SK-N-SH (cell line): Measurements from ENCODE around the gene MCTP2. TPM values are rescaled to one million over a fixed set of nuclear protein-coding genes. Genes with fewer than 3 reads are reported as not detected.

Experiments used
- CTCF ChIA-PET: fragments of 300-600, 350-600 bp; formaldehyde crosslinking; extraction: SDS; loops from one replicate; lab custom pipeline; 2021; lab: Yijun Ruan, JAX
- POLR2A ChIA-PET: fragments of 350-600 bp; sonication (Branson Sonifier 250); formaldehyde crosslinking; extraction: SDS; loops from one replicate; lab custom pipeline; 2020; ENCODE audit warnings: antibody characterized with exemption, inconsistent platforms; lab: Yijun Ruan, JAX
- DNase-seq: peaks from one replicate; pipeline ENCODE4 v3.0.0; 2012
- H2AFZ ChIP-seq: fragments of 200-600 bp; sonication (generic); 2 replicates; pipeline ENCODE4 v1.8.1; 2016; ENCODE audit warnings: antibody characterized with exemption, mild to moderate bottlenecking, low read depth
- H3F3A ChIP-seq: fragments of 200-600 bp; sonication (generic); replicated peaks from 2 replicates; pipeline ENCODE3; 2016; ENCODE audit warnings: antibody characterized with exemption, mild to moderate bottlenecking; ENCODE audit not compliant: insufficient read depth
- H3K27ac ChIP-seq, 2 experiments: fragments of 200-500 bp in 1 of 2; fragments of 200-600 bp in 1 of 2; sonication (Bioruptor generic) in 1 of 2; sonication (generic), shearing (Covaris generic) in 1 of 2; 2 replicates each; pipeline versions ENCODE4 v1.5.1 to v1.6.1; 2014 to 2016; ENCODE audit warnings: low read depth in 2 of 2, inconsistent platforms in 1 of 2, low read length in 1 of 2, mild to moderate bottlenecking in 1 of 2, mixed read lengths in 1 of 2
- H3K27me3 ChIP-seq: fragments of 200-600 bp; sonication (generic), shearing (Covaris generic); 2 replicates; pipeline ENCODE4 v1.6.1; 2016; ENCODE audit warnings: mixed run types; ENCODE audit not compliant: insufficient read depth
- H3K36me3 ChIP-seq, 2 experiments: fragments of 200-500 bp in 1 of 2; fragments of 200-600 bp in 1 of 2; sonication (Bioruptor generic) in 1 of 2; sonication (generic) in 1 of 2; replicated peaks in 1 of 2; 2 replicates each; pipeline versions ENCODE3 to v1.5.1; 2014 to 2016; ENCODE audit warnings: low read length in 1 of 2, mild to moderate bottlenecking in 1 of 2; ENCODE audit not compliant: insufficient read depth in 2 of 2, control insufficient read depth in 1 of 2
- H3K4me1 ChIP-seq, 2 experiments: fragments of 200-500 bp in 1 of 2; fragments of 200-600 bp in 1 of 2; sonication (Bioruptor generic) in 1 of 2; sonication (generic), shearing (Covaris generic) in 1 of 2; 2 replicates each; pipeline versions ENCODE4 v1.5.1 to v1.6.1; 2014 to 2016; ENCODE audit warnings: low read depth in 1 of 2, low read length in 1 of 2, mixed run types in 1 of 2; ENCODE audit not compliant: insufficient read depth in 2 of 2, control insufficient read depth in 1 of 2
- H3K4me2 ChIP-seq: fragments of 200-600 bp; sonication (generic), shearing (Covaris generic); 2 replicates; pipeline ENCODE4 v1.6.1; 2017; ENCODE audit warnings: mixed run types
- H3K4me3 ChIP-seq, 2 experiments: fragments of 200-500 bp in 1 of 2; fragments of 200-600 bp in 1 of 2; sonication (Bioruptor generic) in 1 of 2; sonication (generic), shearing (Covaris generic) in 1 of 2; 2 replicates each; pipeline versions ENCODE4 v1.5.1 to v1.8.1; 2014 to 2016; ENCODE audit warnings: low read depth in 2 of 2, inconsistent platforms in 1 of 2, low read length in 1 of 2, mild to moderate bottlenecking in 1 of 2, mixed read lengths in 1 of 2, moderate library complexity in 1 of 2
- H3K79me2 ChIP-seq: fragments of 200-600 bp; sonication (generic); 2 replicates; pipeline ENCODE4 v1.8.1; 2017; ENCODE audit warnings: mild to moderate bottlenecking; ENCODE audit not compliant: insufficient read depth
- H3K9ac ChIP-seq: fragments of 200-600 bp; sonication (generic); 2 replicates; pipeline ENCODE4 v1.6.1; 2017; ENCODE audit warnings: mixed run types
- H3K9me2 ChIP-seq: fragments of 200-600 bp; sonication (generic); 2 replicates; pipeline ENCODE4 v1.6.1; 2017; ENCODE audit warnings: mixed run types
- H3K9me3 ChIP-seq: fragments of 200-600 bp; sonication (generic); 2 replicates; pipeline ENCODE4 v1.6.1; 2017; ENCODE audit warnings: mixed run types, mild to moderate bottlenecking, moderate library complexity
- H4K20me1 ChIP-seq: fragments of 200-600 bp; sonication (generic); 2 replicates; pipeline ENCODE4 v1.6.1; 2017; ENCODE audit warnings: mild to moderate bottlenecking, mixed run types; ENCODE audit not compliant: insufficient read depth
- IRF3 ChIP-seq: fragments of 150-350 bp; IDR thresholded peaks from 2 replicates; pipeline ENCODE4 v1.6.1; 2016; ENCODE audit warnings: mild to moderate bottlenecking, low read depth, low read length
- NFIC ChIP-seq: IDR thresholded peaks from 2 replicates; pipeline ENCODE4 v1.4.0; 2012; ENCODE audit warnings: borderline replicate concordance
- RCOR1 ChIP-seq: fragments of 150-350 bp; IDR thresholded peaks from 2 replicates; pipeline ENCODE4 v1.6.1; 2017; ENCODE audit warnings: antibody characterized with exemption, low read length
- YY1 ChIP-seq: IDR thresholded peaks from 2 replicates; pipeline ENCODE4 v1.4.0; 2012; ENCODE audit warnings: low read depth, mild to moderate bottlenecking
- ZBTB33 ChIP-seq: IDR thresholded peaks from 2 replicates; pipeline ENCODE4 v1.4.0; 2012; ENCODE audit warnings: low read depth, borderline replicate concordance
- WGBS: methylation state at CpG from one replicate; pipeline ENCODE4 v1.1.6; 2017; ENCODE audit warnings: low lambda C conversion rate; 5-methylcytosine and 5-hydroxymethylcytosine counted together
- polyA plus RNA-seq, 3 experiments: library from polyadenylated mRNA; depleted of rRNA; stranded (reverse); fragments of >200 nt; gene quantifications; 2 replicates each; pipeline ENCODE4 v1.2.3, GENCODE V29; 2012
- TF ChIP-seq, protein P1 (sequence below): fragments of 200-600 bp; sonication (generic); IDR thresholded peaks from 2 replicates; pipeline ENCODE4 v1.6.1; 2017; ENCODE audit warnings: antibody characterized with exemption, mild to moderate bottlenecking, moderate library complexity
- TF ChIP-seq, protein P2 (sequence below): fragments of 150-350 bp; IDR thresholded peaks from 2 replicates; pipeline ENCODE4 v1.6.1; 2017; ENCODE audit warnings: antibody characterized with exemption, low read length, low read depth, borderline replicate concordance
- TF ChIP-seq, protein P3 (sequence below): IDR thresholded peaks from 2 replicates; pipeline ENCODE4 v1.6.1; 2012; ENCODE audit warnings: mild to moderate bottlenecking, low read depth, low read length, moderate library complexity

MCTP2 gene
- polyA plus RNA-seq, 1 of the 3 experiments (the other 2 are of a cell fraction): 0.26 TPM

DNA sequence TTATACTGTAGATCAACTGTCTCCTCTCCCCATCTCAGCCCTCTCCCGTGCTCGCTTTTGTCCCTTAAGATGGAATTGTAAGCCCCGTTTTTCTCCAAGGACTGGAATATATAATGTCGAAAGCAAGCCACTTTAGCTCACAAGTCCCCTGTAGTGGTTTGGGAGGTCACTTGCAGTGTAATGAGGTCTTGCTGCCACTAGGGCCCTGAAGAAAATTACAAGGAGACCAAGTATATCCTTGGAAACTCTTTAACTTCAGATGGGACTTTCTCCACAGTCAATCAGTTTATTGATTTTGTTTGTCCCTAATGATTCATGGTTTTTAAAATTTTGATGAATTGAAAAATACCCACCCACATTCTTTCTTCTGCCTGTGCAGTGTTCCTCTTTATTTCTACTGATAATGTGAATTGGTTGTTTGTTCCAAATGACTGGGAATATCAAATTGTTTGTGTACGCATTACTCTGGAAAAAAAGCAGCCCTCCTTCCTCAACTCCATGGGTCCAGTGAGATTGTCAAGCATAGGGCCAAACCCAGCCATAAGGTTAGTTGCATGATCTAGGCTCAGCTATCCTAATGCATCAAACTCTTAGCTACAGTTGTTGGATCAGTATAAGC, 294.8 kb downstream of the MCTP2 start:
- H3K36me3 ChIP-seq: no peaks in the 10 kb centered on the region
- no peak for DNase-seq
- H3K4me1 ChIP-seq: peaks cover 0 to 6% of the 10 kb centered on the region in 2 experiments; a peak in 1 of 4 replicates
- TF ChIP-seq IRF3: no peak
- TF ChIP-seq, protein P1, sequence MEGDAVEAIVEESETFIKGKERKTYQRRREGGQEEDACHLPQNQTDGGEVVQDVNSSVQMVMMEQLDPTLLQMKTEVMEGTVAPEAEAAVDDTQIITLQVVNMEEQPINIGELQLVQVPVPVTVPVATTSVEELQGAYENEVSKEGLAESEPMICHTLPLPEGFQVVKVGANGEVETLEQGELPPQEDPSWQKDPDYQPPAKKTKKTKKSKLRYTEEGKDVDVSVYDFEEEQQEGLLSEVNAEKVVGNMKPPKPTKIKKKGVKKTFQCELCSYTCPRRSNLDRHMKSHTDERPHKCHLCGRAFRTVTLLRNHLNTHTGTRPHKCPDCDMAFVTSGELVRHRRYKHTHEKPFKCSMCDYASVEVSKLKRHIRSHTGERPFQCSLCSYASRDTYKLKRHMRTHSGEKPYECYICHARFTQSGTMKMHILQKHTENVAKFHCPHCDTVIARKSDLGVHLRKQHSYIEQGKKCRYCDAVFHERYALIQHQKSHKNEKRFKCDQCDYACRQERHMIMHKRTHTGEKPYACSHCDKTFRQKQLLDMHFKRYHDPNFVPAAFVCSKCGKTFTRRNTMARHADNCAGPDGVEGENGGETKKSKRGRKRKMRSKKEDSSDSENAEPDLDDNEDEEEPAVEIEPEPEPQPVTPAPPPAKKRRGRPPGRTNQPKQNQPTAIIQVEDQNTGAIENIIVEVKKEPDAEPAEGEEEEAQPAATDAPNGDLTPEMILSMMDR: no peak; the same call in 1 of the 2 replicates
- no peak for TF ChIP-seq NFIC
- TF ChIP-seq, protein P2, sequence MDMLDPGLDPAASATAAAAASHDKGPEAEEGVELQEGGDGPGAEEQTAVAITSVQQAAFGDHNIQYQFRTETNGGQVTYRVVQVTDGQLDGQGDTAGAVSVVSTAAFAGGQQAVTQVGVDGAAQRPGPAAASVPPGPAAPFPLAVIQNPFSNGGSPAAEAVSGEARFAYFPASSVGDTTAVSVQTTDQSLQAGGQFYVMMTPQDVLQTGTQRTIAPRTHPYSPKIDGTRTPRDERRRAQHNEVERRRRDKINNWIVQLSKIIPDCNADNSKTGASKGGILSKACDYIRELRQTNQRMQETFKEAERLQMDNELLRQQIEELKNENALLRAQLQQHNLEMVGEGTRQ: no peak
- TF ChIP-seq RCOR1: no peak
- TF ChIP-seq, protein P3, sequence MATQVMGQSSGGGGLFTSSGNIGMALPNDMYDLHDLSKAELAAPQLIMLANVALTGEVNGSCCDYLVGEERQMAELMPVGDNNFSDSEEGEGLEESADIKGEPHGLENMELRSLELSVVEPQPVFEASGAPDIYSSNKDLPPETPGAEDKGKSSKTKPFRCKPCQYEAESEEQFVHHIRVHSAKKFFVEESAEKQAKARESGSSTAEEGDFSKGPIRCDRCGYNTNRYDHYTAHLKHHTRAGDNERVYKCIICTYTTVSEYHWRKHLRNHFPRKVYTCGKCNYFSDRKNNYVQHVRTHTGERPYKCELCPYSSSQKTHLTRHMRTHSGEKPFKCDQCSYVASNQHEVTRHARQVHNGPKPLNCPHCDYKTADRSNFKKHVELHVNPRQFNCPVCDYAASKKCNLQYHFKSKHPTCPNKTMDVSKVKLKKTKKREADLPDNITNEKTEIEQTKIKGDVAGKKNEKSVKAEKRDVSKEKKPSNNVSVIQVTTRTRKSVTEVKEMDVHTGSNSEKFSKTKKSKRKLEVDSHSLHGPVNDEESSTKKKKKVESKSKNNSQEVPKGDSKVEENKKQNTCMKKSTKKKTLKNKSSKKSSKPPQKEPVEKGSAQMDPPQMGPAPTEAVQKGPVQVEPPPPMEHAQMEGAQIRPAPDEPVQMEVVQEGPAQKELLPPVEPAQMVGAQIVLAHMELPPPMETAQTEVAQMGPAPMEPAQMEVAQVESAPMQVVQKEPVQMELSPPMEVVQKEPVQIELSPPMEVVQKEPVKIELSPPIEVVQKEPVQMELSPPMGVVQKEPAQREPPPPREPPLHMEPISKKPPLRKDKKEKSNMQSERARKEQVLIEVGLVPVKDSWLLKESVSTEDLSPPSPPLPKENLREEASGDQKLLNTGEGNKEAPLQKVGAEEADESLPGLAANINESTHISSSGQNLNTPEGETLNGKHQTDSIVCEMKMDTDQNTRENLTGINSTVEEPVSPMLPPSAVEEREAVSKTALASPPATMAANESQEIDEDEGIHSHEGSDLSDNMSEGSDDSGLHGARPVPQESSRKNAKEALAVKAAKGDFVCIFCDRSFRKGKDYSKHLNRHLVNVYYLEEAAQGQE: no peak
- no peak for TF ChIP-seq YY1
- no peak for TF ChIP-seq ZBTB33
- no peak overlapping the region for H3K27ac ChIP-seq
- H3K9ac ChIP-seq: no peak overlapping the region
- no peak overlapping the region; a peak in 1 of 4 replicates for H3K4me3 ChIP-seq
- H3K9me3 ChIP-seq: no peaks in the 10 kb centered on the region
- H3K9me2 ChIP-seq: no peaks in the 10 kb centered on the region
- H3K79me2 ChIP-seq: no peaks in the 10 kb centered on the region
- H3K4me2 ChIP-seq: no peak overlapping the region
- no peaks in the 10 kb centered on the region for H3F3A ChIP-seq
- POLR2A ChIA-PET: no interaction called here
- no peaks in the 10 kb centered on the region for H4K20me1 ChIP-seq
- CTCF ChIA-PET: interaction anchor here (0.6 to 3.3 kb wide), 16 partner anchors 9 to 128 kb away, joined by 3 to 11 read pairs (median 3); no protein-coding TSS in a partner anchor
- 31% methylated on average over 5 of the region's 5 CpGs for WGBS
- H3K27me3 ChIP-seq: no peaks in the 10 kb centered on the region
- no peak overlapping the region for H2AFZ ChIP-seq
